Fibroblast of mammary gland (primary cell): Measurements from ENCODE around the gene DNAI2.

Source experiments
- DNase-seq: peaks from one replicate; pipeline ENCODE4 v3.0.0-alpha.2; 2010; ENCODE audit warnings: low read depth
- H3K4me3 ChIP-seq: 2 replicates; pipeline ENCODE4 v1.5.1; 2011; ENCODE audit warnings: low read depth, mild to moderate bottlenecking, low read length, moderate library complexity; ENCODE audit not compliant: control insufficient read depth
- CTCF ChIP-seq: conservative IDR thresholded peaks from 2 replicates; pipeline ENCODE4 v1.5.1; 2011; ENCODE audit warnings: low read depth, low read length, inconsistent platforms; ENCODE audit not compliant: control insufficient read depth, insufficient read depth

DNAI2 gene

GRCh38 chr17:74342224-74342623 is 68.2 kb downstream of the DNAI2 start:
- no peak for TF ChIP-seq CTCF
- no peak for DNase-seq
- no peak overlapping the region for H3K4me3 ChIP-seq

DNA sequence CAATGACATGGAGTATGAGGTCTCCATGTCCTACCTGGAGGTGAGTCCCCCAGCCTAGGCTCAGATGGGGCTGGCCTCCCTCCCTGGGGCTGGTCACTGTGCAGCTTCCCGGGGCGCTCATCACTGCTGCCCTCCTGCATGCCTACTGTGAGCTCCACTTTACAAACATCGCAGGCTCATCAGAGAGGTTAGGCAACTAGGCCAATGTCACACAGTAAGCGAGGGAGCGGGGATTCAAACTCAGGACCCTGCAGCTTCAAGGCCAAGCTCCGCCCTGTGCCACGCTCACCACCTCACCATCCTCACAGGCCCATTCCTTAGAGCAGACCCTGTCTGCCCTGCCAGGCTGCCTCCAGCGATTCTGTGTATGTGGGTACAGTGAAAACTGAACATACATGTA is 69.1 kb downstream of the DNAI2 start:
- no peak for DNase-seq
- H3K4me3 ChIP-seq, result no peak overlapping the region
- no peak for TF ChIP-seq CTCF

DNA sequence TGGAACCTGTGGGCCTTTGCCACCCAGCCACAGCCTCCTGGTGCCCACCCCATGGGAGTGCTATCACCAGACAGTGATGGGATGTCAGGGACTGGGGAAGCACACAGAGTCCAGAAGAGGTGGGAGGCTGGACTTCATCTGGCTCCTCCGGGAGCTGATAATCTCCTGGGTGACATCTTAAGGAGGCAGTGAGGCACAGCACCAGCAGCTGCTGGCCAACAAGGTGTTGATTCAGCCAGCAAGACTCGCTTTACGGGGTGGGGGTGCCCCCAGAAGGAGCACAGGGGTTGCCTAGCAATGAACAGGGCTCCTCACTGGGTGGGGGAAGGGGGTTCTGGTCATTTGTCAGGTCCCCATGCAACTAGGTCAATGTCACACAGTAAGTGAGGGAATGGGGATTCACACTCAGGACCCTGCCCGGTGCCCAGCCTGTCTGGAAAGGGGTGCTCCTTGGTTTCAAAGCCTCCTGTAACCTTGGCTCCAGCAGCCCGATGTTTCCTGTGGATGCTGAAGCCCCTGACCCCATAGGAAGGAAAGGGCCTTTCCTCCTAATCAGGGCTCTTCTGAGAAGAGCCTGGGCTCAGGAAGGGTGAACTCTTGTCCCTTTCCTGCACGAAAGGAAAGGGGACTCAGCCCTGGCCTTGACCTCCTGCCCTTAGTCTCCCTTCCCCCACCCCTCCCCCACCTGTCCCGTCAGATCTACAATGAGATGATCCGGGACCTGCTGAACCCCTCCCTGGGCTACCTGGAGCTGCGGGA is 69.7 kb downstream of the DNAI2 start:
- no peak overlapping the region for H3K4me3 ChIP-seq
- DNase-seq, result no peak
- TF ChIP-seq CTCF, result no peak

- no peak for DNase-seq
- no peak overlapping the region for H3K4me3 ChIP-seq
- no peak for TF ChIP-seq CTCF
These were observed 70.6 kb downstream of the DNAI2 start for GRCh38 chr17:74344658-74345057.

- TF ChIP-seq CTCF, result no peak
- no peak overlapping the region for H3K4me3 ChIP-seq
- DNase-seq, result no peak
These were observed 71.6 kb downstream of the DNAI2 start for GRCh38 chr17:74345433-74346241.

DNA sequence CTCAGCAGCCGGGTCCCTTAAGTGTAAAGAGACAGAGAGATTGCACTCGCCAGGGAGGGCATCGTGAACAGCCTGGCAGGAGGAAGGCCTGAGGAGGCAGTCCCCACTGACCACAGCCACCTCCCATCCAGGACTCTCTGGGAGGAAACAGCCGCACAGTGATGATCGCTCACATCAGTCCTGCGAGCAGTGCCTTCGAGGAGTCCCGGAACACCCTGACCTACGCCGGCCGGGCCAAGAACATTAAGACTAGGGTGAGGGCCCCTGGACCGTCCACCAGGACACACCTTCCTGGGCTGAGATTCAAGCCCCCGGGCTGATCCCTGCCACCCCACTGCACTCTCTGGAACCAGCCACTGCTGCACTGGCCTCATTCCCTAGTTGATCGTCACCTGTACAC is 73.6 kb downstream of the DNAI2 start:
- no peak for TF ChIP-seq CTCF
- no peak overlapping the region for H3K4me3 ChIP-seq
- DNase-seq, result no peak
